Measurements from ENCODE around the gene INPP5E. TPM values are rescaled to one million over a fixed set of nuclear protein-coding genes. Genes with fewer than 3 reads are reported as not detected.

The INPP5E gene
- total and polyA plus RNA-seq, 2 experiments from 2014 or later = 5.8 to 13.4 TPM

- TF ChIP-seq JUNB (IDR thresholded peaks at IDR 0.05; ENCODE audit: unreplicated experiment) (no peak), ZNF114 (CRISPR knock-in tag; IDR thresholded peaks at IDR 0.05) (no peak), EZH2phosphoT487 (IDR thresholded peaks at IDR 0.05; ENCODE audit: unreplicated experiment) (no peak), REST (IDR thresholded peaks at IDR 0.05; ENCODE audit: unreplicated experiment) (no peak)
Measured at GRCh38 chr9:136379891-136380290, 59.8 kb downstream of the INPP5E start (continued).

- no peak for ATAC-seq
- Histone ChIP-seq H3F3A (replicated peaks; ENCODE audit: low read depth) (no peaks in the 10 kb centered on the region), H3K79me2 (replicated peaks; ENCODE audit: insufficient read depth) (no peaks in the 10 kb centered on the region), H3K9me2 (ENCODE audit: insufficient read depth) (no peaks in the 10 kb centered on the region), H4K20me1 (replicated peaks; ENCODE audit: insufficient read depth) (peaks cover 4% of the 10 kb centered on the region; the same call in 1 of the 2 replicates), H3K27ac (ENCODE audit: low read depth) (no peak overlapping the region), H3K4me2 (no peak overlapping the region), H3K36me3 (ENCODE audit: insufficient read depth) (peaks cover under 1% of the 10 kb centered on the region; the same call in 1 of the 2 replicates), H2AFZ (no peak overlapping the region), H3K27me3 (ENCODE audit: insufficient read depth) (no peaks in the 10 kb centered on the region), H3K4me3 (no peak overlapping the region), H3K4me1 (ENCODE audit: insufficient read depth) (no peaks in the 10 kb centered on the region)
- Mint-ChIP-seq H3K27me3 (ENCODE audit: insufficient read depth, low read depth, poor library complexity) (peaks cover 2% of the 10 kb centered on the region), H3K36me3 (ENCODE audit: low read depth) (peaks cover 25% of the 10 kb centered on the region), H3K27ac (no peak overlapping the region), H3K4me1 (no peaks in the 10 kb centered on the region), H3K9me3 (no peaks in the 10 kb centered on the region), H3K4me3 (no peak overlapping the region)
- no peak for DNase-seq (ENCODE audit: low spot score)
- TF ChIP-seq NANOG (IDR thresholded peaks at IDR 0.05; ENCODE audit: borderline replicate concordance) = no peak
- no peak for TF ChIP-seq REST (IDR thresholded peaks at IDR 0.05; ENCODE audit: unreplicated experiment)
- TF ChIP-seq EZH2 (IDR thresholded peaks at IDR 0.05; ENCODE audit: low read depth, unreplicated experiment) = no peak
- no peak for TF ChIP-seq CREB1 (CRISPR knock-in tag; IDR thresholded peaks at IDR 0.05; ENCODE audit: low read depth)
- no peak for TF ChIP-seq ZNF462 (CRISPR knock-in tag; IDR thresholded peaks at IDR 0.05)
- no peak for TF ChIP-seq STAT1 (IDR thresholded peaks at IDR 0.05; ENCODE audit: unreplicated experiment)
- TF ChIP-seq EZH2phosphoT487 (IDR thresholded peaks at IDR 0.05; ENCODE audit: unreplicated experiment) = no peak
- TF ChIP-seq ETS1 (IDR thresholded peaks at IDR 0.05) = no peak
- TF ChIP-seq ZNF331 (CRISPR knock-in tag; IDR thresholded peaks at IDR 0.05; ENCODE audit: low read depth) = no peak
Measured at GRCh38 chr9:136379401-136379800, 60.2 kb downstream of the INPP5E start.
